ENCODE results near the gene LMF1.
"Not testable (repeated sequence)": the region's sequence is repeated elsewhere in the genome, so short reads cannot be mapped to it uniquely, and the experiment has no call there.

The LMF1 gene

GRCh38 chr16:889586-889985 is 81.2 kb downstream of the LMF1 start:
- no peak for DNase-seq

- no peak for DNase-seq
Measured at GRCh38 chr16:888901-889570, 81.7 kb downstream of the LMF1 start.

GRCh38 chr16:888456-888855 is 82.3 kb downstream of the LMF1 start:
- not testable (repeated sequence) for DNase-seq

DNA sequence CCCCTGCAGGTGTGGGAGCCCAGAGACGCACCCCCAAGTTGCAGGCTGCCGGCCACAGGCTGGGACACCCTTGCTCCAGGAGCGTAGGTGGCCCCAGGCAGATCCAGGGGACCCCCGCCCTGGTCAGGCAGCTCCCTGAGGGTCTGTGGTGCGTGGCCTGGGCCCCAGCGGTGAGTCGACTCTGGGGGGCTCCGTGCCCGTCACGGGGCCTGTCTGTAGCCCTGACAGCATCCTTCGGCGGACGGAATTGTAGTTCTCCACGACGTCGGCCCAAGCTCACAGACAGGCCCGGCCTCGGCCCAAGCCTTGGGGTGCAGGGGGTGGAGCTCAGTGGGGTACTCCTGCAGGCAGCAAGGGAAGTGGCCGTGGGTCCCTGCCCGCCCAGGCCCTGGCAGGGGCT is 82.9 kb downstream of the LMF1 start:
- DNase-seq: no peak

DNA sequence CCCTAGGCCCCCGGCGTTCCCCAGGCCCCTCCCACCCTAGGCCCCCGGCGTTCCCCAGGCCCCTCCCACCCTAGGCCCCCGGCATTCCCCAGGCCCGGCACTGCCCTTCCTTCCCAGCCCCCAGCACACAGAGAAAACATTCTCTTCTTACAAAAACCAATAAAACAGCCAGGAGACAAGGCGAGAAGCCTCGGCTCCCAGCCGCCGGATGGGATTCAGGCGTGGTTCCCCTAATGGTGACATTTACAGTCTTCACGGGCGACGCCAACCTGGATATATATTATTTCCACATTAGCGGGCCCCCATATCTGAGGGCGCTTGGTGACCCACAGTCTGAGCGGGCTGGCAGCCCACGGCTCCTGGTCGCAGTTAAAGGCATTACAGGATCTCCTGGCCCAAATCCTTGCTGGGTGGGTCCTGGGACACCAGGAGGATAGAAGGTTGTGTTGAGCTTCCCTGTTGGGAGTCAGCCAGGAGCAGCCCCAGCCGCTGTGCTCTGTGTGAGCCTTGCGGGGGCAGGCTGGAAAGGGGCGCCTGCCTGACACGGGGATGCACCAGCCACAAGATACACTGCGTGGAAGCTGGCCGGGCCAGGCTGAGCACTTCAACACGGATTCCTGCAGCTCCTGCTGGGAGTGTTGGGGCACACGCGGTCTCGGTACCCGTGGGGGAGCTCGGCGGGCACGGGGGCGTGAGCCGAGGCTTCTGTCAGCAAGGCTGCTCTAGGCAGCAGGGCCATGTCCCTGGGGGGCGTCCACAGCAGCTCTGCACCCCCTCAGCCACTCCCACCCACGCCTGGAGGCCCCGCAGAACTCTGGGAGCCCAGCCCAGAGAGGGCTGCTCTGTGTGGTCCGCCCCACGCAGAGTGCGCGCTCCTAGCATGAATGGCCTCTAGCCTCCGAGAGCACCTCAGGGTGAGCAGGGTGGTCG is 83.7 kb downstream of the LMF1 start:
- no peak for DNase-seq

- DNase-seq: no peak
Measured at GRCh38 chr16:886084-886543, 84.7 kb downstream of the LMF1 start.

- no peak for DNase-seq
Measured at GRCh38 chr16:885391-885790, 85.4 kb downstream of the LMF1 start.

- DNase-seq: no peak
Measured at GRCh38 chr16:884232-884631, 86.6 kb downstream of the LMF1 start.

DNA sequence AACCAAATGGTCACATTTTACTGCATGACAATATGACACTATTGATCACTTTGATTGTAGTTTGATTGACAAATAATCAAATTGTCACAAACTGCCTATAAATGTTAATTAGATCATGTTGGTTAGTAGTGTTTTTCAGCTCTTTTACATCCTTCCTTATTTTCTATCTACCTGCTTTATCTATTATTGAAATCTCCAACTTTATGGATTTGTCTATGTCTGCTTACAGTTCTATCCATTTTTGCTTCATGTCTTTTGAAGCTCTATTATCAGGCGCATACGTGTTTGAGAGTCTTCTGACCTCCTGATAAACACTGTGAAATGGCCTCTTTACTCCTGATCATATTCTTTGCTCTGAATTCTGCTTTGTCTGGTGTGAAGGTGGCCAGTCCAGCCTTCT is 87.0 kb downstream of the LMF1 start:
- DNase-seq: no peak

DNA sequence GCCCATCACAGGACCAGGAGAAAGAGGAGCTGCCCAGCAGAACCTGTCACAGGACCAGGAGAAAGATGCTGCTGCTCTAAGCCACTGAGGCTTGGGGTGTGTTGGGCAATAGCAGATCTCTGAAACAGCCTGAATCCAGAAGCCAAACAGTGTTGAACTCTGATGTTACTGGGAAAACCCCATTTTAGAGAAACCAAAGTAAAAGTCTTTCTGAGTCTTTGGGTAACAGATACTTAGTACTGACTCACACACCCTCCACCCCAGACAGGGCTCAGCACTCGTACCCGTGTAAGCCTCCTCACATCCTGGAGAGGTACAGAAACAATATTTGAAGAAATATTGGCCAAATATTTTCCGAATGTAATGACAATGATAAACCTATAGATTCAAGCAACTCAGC is 87.4 kb downstream of the LMF1 start:
- DNase-seq: no peak

DNA sequence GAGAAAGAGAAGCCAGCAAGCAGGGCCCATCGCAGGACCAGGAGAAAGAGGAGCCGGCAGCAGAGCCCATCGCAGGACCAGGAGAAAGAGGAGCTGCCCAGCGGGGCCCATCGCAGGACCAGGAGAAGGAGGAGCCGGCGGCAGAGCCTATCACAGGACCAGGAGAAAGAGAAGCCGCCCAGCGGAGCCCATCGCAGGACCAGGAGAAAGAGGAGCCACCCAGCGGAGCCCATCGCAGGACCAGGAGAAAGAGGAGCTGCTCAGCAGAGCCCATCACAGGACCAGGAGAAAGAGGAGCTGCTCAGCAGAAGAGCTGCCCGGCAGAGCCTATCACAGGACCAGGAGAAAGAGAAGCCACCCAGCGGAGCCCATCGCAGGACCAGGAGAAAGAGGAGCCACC is 88.1 kb downstream of the LMF1 start:
- DNase-seq: not testable (repeated sequence)

DNA sequence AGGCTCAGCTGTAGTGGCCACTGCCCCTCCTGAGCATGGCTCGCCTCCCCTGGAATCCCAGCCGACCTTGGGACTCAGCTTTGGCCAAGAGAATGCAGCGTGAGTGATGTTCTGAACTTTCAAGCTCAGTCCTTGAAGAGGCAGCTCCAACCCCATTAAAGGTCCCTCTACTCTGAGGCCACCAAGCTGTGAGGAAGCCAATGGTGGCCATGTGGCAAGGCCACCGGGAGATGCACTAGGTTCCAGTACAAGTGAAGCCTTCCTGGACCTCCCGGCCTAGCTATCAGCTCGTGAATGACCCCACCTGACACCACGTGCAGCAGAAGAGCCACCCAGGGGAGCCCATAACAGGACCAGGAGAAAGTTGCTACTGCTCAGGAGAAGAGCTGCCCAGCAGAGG is 88.5 kb downstream of the LMF1 start:
- DNase-seq: no peak

- DNase-seq: no peak
Measured at GRCh38 chr16:881219-882097, 89.3 kb downstream of the LMF1 start.

DNA sequence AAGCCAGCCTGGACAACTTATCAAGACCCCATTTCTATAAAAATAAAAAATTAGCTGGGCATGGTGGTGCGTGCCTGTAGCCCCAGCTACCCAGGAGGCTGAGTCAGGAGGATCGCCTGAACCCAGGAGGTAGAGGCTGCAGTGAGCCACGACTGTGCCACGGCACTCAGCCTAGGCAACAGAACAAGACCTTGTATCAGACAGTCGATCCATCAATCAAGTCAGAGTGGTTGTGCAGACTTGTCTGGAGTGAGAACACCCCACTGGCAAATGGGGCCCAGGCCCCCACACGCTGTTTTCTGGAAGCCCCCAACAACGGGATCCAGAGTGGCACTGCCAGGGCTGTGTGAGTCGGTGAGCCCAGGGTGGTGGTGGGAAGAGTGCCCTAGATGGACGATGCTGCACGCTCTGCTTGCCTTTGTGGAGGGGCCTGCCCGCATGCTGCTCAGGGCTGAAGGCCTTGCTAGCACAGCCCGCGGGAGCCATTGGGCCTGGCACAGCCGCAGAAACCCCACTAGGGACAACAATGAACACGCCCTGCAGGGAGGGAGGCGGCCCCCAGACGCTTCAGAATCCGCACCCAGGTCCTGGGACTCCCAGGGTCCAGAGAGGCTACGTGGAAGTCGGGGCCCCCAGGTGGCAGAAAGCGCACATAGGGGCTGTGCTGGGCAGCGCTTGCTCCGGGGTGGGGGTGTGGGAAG is 90.2 kb downstream of the LMF1 start:
- DNase-seq: no peak

- DNase-seq: no peak
Measured at GRCh38 chr16:879986-880385, 90.8 kb downstream of the LMF1 start.

- no peak for DNase-seq
Measured at GRCh38 chr16:879461-879861, 91.3 kb downstream of the LMF1 start.

DNA sequence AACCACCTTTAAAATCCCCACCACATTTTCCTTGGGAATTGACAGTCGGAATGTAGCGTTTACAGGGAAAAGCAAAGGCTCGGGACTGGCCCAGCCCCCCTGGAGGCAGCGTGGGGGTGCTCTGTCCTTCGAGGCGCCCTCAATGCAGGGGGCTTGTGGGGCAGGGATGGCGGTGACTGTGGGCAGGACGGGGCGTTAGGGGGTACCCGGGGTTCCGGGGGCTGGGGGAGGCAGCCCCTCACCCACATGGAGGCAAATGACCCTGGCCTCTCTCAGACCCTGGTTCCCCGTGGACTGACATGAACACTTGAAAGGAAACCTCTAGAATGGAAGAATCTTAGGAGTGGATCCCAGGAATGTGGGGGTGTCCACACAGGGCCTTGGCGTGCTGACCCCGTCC is 91.9 kb downstream of the LMF1 start:
- DNase-seq: no peak

GRCh38 chr16:878072-878784 is 92.6 kb downstream of the LMF1 start:
- DNase-seq: no peak

GRCh38 chr16:877242-878071 is 93.3 kb downstream of the LMF1 start:
- DNase-seq: no peak

GRCh38 chr16:876523-877241 is 94.1 kb downstream of the LMF1 start:
- DNase-seq: no peak

- no peak for DNase-seq
Measured at GRCh38 chr16:876041-876335, 94.8 kb downstream of the LMF1 start.

Data from CD4-positive, alpha-beta T cell treated with Interleukin-10 for 1 hour (primary cell).